HepG2 (cell line): Measurements from ENCODE around the gene TCOF1. TPM values are rescaled to one million over a fixed set of nuclear protein-coding genes. Genes with fewer than 3 reads are reported as not detected.

Experiments
- ATAC-seq: fragments of 200-7000 bp; cut with Tn5 transposase; 3 replicates; pipeline ENCODE4 v1.9.1; 2020; ENCODE audit warnings: mild to moderate bottlenecking, moderate library complexity
- BruUV-seq: library from RNA; stranded (reverse); fragments of 400-500 nt; replicated peaks from 2 replicates; lab custom pipeline; 2021; lab: Mats Ljungman, UMichigan
- CTCF ChIA-PET: fragments of 300-600 bp; formaldehyde crosslinking; extraction: SDS; loops from one replicate; lab custom pipeline; 2021; ENCODE audit warnings: low total read pairs, inconsistent platforms, low intra/inter-chr PET ratio; lab: Yijun Ruan, JAX
- POLR2A ChIA-PET: fragments of 350-600 bp; sonication (Branson Sonifier 250); formaldehyde crosslinking; loops from one replicate; lab custom pipeline; 2020; ENCODE audit warnings: antibody characterized with exemption, inconsistent platforms; lab: Yijun Ruan, JAX
- DNase-seq: peaks from one replicate; pipeline ENCODE4 v3.0.0-alpha.2; 2015; ENCODE audit warnings: low spot score
- FAIRE-seq: peaks from 3 replicates; lab custom pipeline; 2011; peaks lifted over from hg19 to GRCh38; lab: Jason Lieb, UNC
- H2AFZ ChIP-seq: one replicate; pipeline ENCODE4 v1.6.1; 2011; ENCODE audit warnings: low read length, inconsistent platforms
- H3K27ac ChIP-seq: fragments of 300-600 bp; 3 replicates; pipeline ENCODE4 v1.8.0; 2011; ENCODE audit warnings: mixed run types, mild to moderate bottlenecking, mixed read lengths, low read length, inconsistent platforms; ENCODE audit not compliant: insufficient read depth; ENCODE audit errors: extremely low read length
- H3K27me3 ChIP-seq, 2 experiments: fragments of 200-600 bp in 1 of 2; 2 replicates in 1 of 2; 3 replicates in 1 of 2; pipeline versions ENCODE4 v1.6.0 to v1.8.0; 2011; ENCODE audit warnings: low read length in 2 of 2, mild to moderate bottlenecking in 2 of 2, moderate library complexity in 2 of 2, inconsistent platforms in 1 of 2; ENCODE audit not compliant: insufficient read depth in 2 of 2, control insufficient read depth in 1 of 2
- H3K36me3 ChIP-seq, 2 experiments: fragments of 200-600 bp in 1 of 2; replicated peaks in 1 of 2; 2 replicates in 1 of 2; 3 replicates in 1 of 2; pipeline versions ENCODE4 v1.5.1 to v1.8.0; 2011; ENCODE audit warnings: low read length in 2 of 2, inconsistent platforms in 1 of 2; ENCODE audit not compliant: insufficient read depth in 2 of 2, control insufficient read depth in 1 of 2
- H3K4me1 ChIP-seq: 2 replicates; pipeline ENCODE4 v1.5.1; 2012; ENCODE audit warnings: low read length, inconsistent platforms; ENCODE audit not compliant: insufficient read depth
- H3K4me2 ChIP-seq: 2 replicates; pipeline ENCODE4 v1.6.0; 2011; ENCODE audit warnings: low read depth, low read length, inconsistent platforms
- H3K4me3 ChIP-seq, 3 experiments: fragments of 200-600 bp in 1 of 3; sonication (generic), shearing (Covaris generic) in 1 of 3; replicated peaks in 1 of 3; 2 replicates each; pipeline ENCODE4 v1.5.1; 2011 to 2016; ENCODE audit warnings: low read length in 3 of 3, inconsistent platforms in 2 of 3, low read depth in 2 of 3, mild to moderate bottlenecking in 2 of 3, control low read depth in 1 of 3, mixed read lengths in 1 of 3; ENCODE audit not compliant: insufficient read depth in 1 of 3
- H3K79me2 ChIP-seq: one replicate; pipeline ENCODE4 v1.6.1; 2011; ENCODE audit warnings: low read length, inconsistent platforms; ENCODE audit not compliant: insufficient read depth
- H3K9ac ChIP-seq: 2 replicates; pipeline ENCODE4 v1.6.0; 2011; ENCODE audit warnings: mild to moderate bottlenecking, low read depth, low read length, inconsistent platforms; ENCODE audit not compliant: insufficient read depth
- H3K9me3 ChIP-seq: 2 replicates; pipeline ENCODE4 v1.5.1; 2012; ENCODE audit warnings: mild to moderate bottlenecking, low read length
- H4K20me1 ChIP-seq: 2 replicates; pipeline ENCODE4 v1.6.0; 2011; ENCODE audit warnings: inconsistent platforms, mild to moderate bottlenecking, low read length, moderate library complexity; ENCODE audit not compliant: insufficient read depth
- NFYB ChIP-seq: sonication (generic); formaldehyde crosslinking; IDR thresholded peaks from 2 replicates; pipeline ENCODE4 v1.4.0; 2020; ENCODE audit warnings: missing genetic modification reagents
- POLR2A ChIP-seq, 2 experiments: IDR thresholded peaks; 2 replicates each; pipeline ENCODE4 v1.6.1; 2011; ENCODE audit warnings: low read depth in 2 of 2, low read length in 2 of 2, mild to moderate bottlenecking in 1 of 2, moderate library complexity in 1 of 2; ENCODE audit not compliant: insufficient read depth in 1 of 2
- RBM39 ChIP-seq: fragments of 200-400 bp; formaldehyde crosslinking; IDR thresholded peaks from one replicate; pipeline ENCODE4 v1.6.1; 2018; ENCODE audit warnings: antibody characterized with exemption, mild to moderate bottlenecking, low read depth, low read length; ENCODE audit not compliant: poor library complexity, severe bottlenecking
- ZKSCAN8 ChIP-seq: IDR thresholded peaks from 2 replicates; pipeline ENCODE4 v1.6.1; 2016; ENCODE audit warnings: borderline replicate concordance, missing genetic modification reagents, missing compliant biosample characterization
- ZNF569 ChIP-seq: sonication (generic); formaldehyde crosslinking; IDR thresholded peaks from 2 replicates; pipeline ENCODE4 v1.5.0; 2020; ENCODE audit warnings: mild to moderate bottlenecking, missing genetic modification reagents, moderate library complexity, borderline replicate concordance
- ZNF747 ChIP-seq: sonication (generic); formaldehyde crosslinking; IDR thresholded peaks from 2 replicates; pipeline ENCODE4 v1.8.1; 2023; ENCODE audit warnings: missing genetic modification reagents, mild to moderate bottlenecking, borderline replicate concordance
- WGBS: methylation state at CpG from one replicate; pipeline ENCODE4 v1.1.6; 2017; ENCODE audit warnings: low lambda C conversion rate; 5-methylcytosine and 5-hydroxymethylcytosine counted together
- in situ Hi-C: cut with HindIII; loops from 2 replicates; pipeline ENCODE4 v1.10.0; 2017; ENCODE audit warnings: low pct_unique_long_range_greater_than_20kb; ENCODE audit not compliant: extremely low pct_ligation_motif_present
- intact Hi-C: fragments of 100-400 bp; cut with micrococcal nuclease; formaldehyde crosslinking; loops from one replicate; pipeline ENCODE4 v1.10.0; 2022; ENCODE audit not compliant: unreplicated experiment
- polyA plus RNA-seq, 8 experiments: library from polyadenylated mRNA; depleted of rRNA in 3 of 8; stranded (reverse) in 7 of 8; unstranded in 1 of 8; fragments of >200 nt; fragmentation: Illumina TruSeq in 4 of 8; extraction: Trizol in 4 of 8; gene quantifications; 2 replicates each; pipeline versions ENCODE4 v1.2.1 to v1.2.3, GENCODE V29; 2011 to 2016; ENCODE audit warnings: low read depth in 4 of 8, missing spikeins in 1 of 8, mixed read lengths in 1 of 8; ENCODE audit not compliant: insufficient read depth in 1 of 8
- total RNA-seq, 5 experiments: library from RNA; depleted of rRNA; stranded (reverse); fragments of >200 nt; fragmentation: Illumina TruSeq; extraction: Trizol; gene quantifications; 2 replicates each; pipeline ENCODE4 v1.2.3, GENCODE V29; 2016; ENCODE audit warnings: low read depth in 1 of 5
- TF ChIP-seq, protein P1 (sequence below): sonication (generic); formaldehyde crosslinking; IDR thresholded peaks from 2 replicates; pipeline ENCODE4 v1.4.0; 2020; ENCODE audit warnings: missing genetic modification reagents
- TF ChIP-seq, protein P2 (sequence below): sonication (generic); formaldehyde crosslinking; IDR thresholded peaks from 2 replicates; pipeline ENCODE4 v1.5.1; 2020; ENCODE audit warnings: mild to moderate bottlenecking, missing genetic modification reagents, moderate library complexity
- TF ChIP-seq, protein P3 (sequence below): sonication (generic); formaldehyde crosslinking; IDR thresholded peaks from 2 replicates; pipeline ENCODE4 v1.4.0; 2020; ENCODE audit warnings: missing genetic modification reagents; ENCODE audit errors: not compliant biosample characterization

Gene TCOF1
- total and polyA plus RNA-seq, 2 of the 13 experiments (the other 11 are each of a cell fraction or from before 2014, with no cell fraction given), result 10.1 to 41.6 TPM

DNA sequence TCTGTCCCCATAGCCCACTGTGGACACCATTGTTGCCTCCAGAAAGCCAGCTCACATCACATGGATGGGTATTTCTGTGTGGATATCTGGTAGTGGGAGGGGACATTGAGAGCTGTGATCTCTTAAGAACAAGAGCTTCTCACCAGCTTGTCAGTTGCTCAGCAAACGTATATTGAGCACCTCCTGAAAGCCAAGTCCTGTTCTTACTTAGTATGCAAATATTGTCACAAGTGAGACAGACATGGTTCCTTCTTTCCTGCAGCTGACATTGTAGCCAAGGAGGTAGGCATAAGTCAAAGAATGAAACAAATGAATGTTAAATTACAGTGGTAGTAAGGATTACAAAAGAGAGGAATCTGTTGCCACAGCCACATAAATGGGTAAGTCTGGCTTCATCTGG lies 3.8 kb downstream of the TCOF1 start:
- BruUV-seq, result no TSS peak
- Histone ChIP-seq H3K4me1 (peaks cover 63% of the 10 kb centered on the region), H3K9me3 (no peaks in the 10 kb centered on the region), H3K4me3 (no peak overlapping the region), H3K36me3 (peaks cover 23 to 56% of the 10 kb centered on the region in 2 experiments), H3K27me3 (no peaks in the 10 kb centered on the region), H3K9ac (no peak overlapping the region), H4K20me1 (no peaks in the 10 kb centered on the region; the same call in 1 of the 2 replicates), H3K4me2 (no peak overlapping the region), H3K27ac (no peak overlapping the region), H2AFZ (no peak overlapping the region), H3K79me2 (peaks cover 27% of the 10 kb centered on the region)
- in situ Hi-C loops, result no loop called here
- ChIA-PET POLR2A (no interaction called here), CTCF (no interaction called here)
- intact Hi-C loops, result no loop called here
- ATAC-seq (no peak), FAIRE-seq (no peak), DNase-seq (no peak)
- 88% methylated on average over 1 of the region's 1 CpG for WGBS
- TF ChIP-seq ZKSCAN8 (no peak), RBM39 (no peak), POLR2A (IDR thresholded peaks at IDR 0.05; ENCODE audit: insufficient read depth in 1 of 2, low read depth in 2 of 2, low read length in 2 of 2) (no peak), ZNF569 (CRISPR knock-in tag) (no peak), ZNF747 (no peak), NFYB (CRISPR knock-in tag) (no peak)
- TF ChIP-seq, protein P1, sequence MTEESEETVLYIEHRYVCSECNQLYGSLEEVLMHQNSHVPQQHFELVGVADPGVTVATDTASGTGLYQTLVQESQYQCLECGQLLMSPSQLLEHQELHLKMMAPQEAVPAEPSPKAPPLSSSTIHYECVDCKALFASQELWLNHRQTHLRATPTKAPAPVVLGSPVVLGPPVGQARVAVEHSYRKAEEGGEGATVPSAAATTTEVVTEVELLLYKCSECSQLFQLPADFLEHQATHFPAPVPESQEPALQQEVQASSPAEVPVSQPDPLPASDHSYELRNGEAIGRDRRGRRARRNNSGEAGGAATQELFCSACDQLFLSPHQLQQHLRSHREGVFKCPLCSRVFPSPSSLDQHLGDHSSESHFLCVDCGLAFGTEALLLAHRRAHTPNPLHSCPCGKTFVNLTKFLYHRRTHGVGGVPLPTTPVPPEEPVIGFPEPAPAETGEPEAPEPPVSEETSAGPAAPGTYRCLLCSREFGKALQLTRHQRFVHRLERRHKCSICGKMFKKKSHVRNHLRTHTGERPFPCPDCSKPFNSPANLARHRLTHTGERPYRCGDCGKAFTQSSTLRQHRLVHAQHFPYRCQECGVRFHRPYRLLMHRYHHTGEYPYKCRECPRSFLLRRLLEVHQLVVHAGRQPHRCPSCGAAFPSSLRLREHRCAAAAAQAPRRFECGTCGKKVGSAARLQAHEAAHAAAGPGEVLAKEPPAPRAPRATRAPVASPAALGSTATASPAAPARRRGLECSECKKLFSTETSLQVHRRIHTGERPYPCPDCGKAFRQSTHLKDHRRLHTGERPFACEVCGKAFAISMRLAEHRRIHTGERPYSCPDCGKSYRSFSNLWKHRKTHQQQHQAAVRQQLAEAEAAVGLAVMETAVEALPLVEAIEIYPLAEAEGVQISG (CRISPR knock-in tag), result no peak
- TF ChIP-seq, protein P2, sequence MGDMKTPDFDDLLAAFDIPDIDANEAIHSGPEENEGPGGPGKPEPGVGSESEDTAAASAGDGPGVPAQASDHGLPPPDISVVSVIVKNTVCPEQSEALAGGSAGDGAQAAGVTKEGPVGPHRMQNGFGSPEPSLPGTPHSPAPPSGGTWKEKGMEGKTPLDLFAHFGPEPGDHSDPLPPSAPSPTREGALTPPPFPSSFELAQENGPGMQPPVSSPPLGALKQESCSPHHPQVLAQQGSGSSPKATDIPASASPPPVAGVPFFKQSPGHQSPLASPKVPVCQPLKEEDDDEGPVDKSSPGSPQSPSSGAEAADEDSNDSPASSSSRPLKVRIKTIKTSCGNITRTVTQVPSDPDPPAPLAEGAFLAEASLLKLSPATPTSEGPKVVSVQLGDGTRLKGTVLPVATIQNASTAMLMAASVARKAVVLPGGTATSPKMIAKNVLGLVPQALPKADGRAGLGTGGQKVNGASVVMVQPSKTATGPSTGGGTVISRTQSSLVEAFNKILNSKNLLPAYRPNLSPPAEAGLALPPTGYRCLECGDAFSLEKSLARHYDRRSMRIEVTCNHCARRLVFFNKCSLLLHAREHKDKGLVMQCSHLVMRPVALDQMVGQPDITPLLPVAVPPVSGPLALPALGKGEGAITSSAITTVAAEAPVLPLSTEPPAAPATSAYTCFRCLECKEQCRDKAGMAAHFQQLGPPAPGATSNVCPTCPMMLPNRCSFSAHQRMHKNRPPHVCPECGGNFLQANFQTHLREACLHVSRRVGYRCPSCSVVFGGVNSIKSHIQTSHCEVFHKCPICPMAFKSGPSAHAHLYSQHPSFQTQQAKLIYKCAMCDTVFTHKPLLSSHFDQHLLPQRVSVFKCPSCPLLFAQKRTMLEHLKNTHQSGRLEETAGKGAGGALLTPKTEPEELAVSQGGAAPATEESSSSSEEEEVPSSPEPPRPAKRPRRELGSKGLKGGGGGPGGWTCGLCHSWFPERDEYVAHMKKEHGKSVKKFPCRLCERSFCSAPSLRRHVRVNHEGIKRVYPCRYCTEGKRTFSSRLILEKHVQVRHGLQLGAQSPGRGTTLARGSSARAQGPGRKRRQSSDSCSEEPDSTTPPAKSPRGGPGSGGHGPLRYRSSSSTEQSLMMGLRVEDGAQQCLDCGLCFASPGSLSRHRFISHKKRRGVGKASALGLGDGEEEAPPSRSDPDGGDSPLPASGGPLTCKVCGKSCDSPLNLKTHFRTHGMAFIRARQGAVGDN (CRISPR knock-in tag), result no peak
- TF ChIP-seq, protein P3, sequence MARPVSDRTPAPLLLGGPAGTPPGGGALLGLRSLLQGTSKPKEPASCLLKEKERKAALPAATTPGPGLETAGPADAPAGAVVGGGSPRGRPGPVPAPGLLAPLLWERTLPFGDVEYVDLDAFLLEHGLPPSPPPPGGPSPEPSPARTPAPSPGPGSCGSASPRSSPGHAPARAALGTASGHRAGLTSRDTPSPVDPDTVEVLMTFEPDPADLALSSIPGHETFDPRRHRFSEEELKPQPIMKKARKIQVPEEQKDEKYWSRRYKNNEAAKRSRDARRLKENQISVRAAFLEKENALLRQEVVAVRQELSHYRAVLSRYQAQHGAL (CRISPR knock-in tag), result no peak
